Measurements from ENCODE around the gene GATA6. TPM values are rescaled to one million over a fixed set of nuclear protein-coding genes. Genes with fewer than 3 reads are reported as not detected.

The GATA6 gene
- total and polyA plus RNA-seq, 2 of the 13 experiments (the other 11 are each of a cell fraction or from before 2014, with no cell fraction given) = 0.84 to 3.2 TPM

- TF ChIP-seq MIER2 (CRISPR knock-in tag; IDR thresholded peaks at IDR 0.05) (no peak), TEAD2 (CRISPR knock-in tag; IDR thresholded peaks at IDR 0.05) (no peak), ZFAT (CRISPR knock-in tag; conservative IDR thresholded peaks at IDR 0.05) (no peak), TBX3 (IDR thresholded peaks at IDR 0.05; ENCODE audit: borderline replicate concordance) (no peak), ETV6 (CRISPR knock-in tag; conservative IDR thresholded peaks at IDR 0.05) (no peak), RFXAP (CRISPR knock-in tag; IDR thresholded peaks at IDR 0.05; ENCODE audit: borderline replicate concordance) (no peak)
These were observed 13.8 kb upstream of the GATA6 start (continued) for GRCh38 chr18:22155584-22155983.

DNA sequence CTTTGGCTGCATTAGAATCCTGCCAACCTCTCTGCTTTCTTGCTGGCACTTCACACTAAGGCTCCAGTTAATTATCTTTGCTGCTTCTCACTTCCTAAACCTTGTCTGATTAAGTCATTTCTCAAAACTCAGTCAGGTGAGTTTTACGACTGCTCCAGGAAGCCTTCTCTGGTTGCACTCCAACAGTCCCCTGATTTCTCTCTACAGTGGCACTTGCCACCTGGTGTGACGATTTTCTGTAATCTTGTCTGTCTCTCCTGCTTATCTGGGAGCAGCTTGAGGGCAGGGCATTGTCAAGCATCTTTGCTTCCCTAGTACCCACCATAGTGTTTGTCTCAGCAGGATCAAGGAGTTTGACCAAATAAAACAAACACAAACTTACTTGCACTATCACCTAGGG, 10.4 kb upstream of the GATA6 start:
- H3K79me2 ChIP-seq (ENCODE audit: insufficient read depth, low read length) = no peaks in the 10 kb centered on the region
- intact Hi-C loops (cut with micrococcal nuclease; ENCODE audit: unreplicated experiment) (no loop called here), in situ Hi-C loops (cut with HindIII; ENCODE audit: extremely low pct_ligation_motif_present, low pct_unique_long_range_greater_than_20kb) (no loop called here)
- POLR2A ChIA-PET = no interaction called here
- FAIRE-seq (no peak), DNase-seq (ENCODE audit: low spot score) (no peak), ATAC-seq (no peak)
- H3K27me3 ChIP-seq (ENCODE audit: control insufficient read depth in 1 of 2, insufficient read depth in 2 of 2, low read length in 2 of 2) = peaks cover 0 to 19% of the 10 kb centered on the region in 2 experiments; a peak in 2 of 5 replicates
- H3K9me3 ChIP-seq (ENCODE audit: low read length) = no peaks in the 10 kb centered on the region
- WGBS (ENCODE audit: low lambda C conversion rate) = 6% methylated on average over 2 of the region's 2 CpGs
- H4K20me1 ChIP-seq (ENCODE audit: insufficient read depth, low read length) = no peaks in the 10 kb centered on the region
- H3K36me3 ChIP-seq (replicated peaks in 1 of 2; ENCODE audit: control insufficient read depth in 1 of 2, insufficient read depth in 2 of 2, low read length in 2 of 2) = no peaks in the 10 kb centered on the region
- no peak overlapping the region for H3K9ac ChIP-seq (ENCODE audit: insufficient read depth, low read depth, low read length)
- no TSS peak for BruUV-seq (replicated peaks)
- H3K4me1 ChIP-seq (ENCODE audit: insufficient read depth, low read length) = no peaks in the 10 kb centered on the region
- H2AFZ ChIP-seq (ENCODE audit: low read length) = no peak overlapping the region
- CTCF ChIA-PET (ENCODE audit: low intra/inter-chr PET ratio, low total read pairs) = no interaction called here
- H3K4me3 ChIP-seq (replicated peaks in 1 of 3; ENCODE audit: insufficient read depth in 1 of 3, low read depth in 2 of 3, low read length in 3 of 3) = no peak overlapping the region
- H3K27ac ChIP-seq (ENCODE audit: extremely low read length, insufficient read depth, low read length) = no peak overlapping the region
- H3K4me2 ChIP-seq (ENCODE audit: low read depth, low read length) = no peak overlapping the region
- TF ChIP-seq, protein P1, sequence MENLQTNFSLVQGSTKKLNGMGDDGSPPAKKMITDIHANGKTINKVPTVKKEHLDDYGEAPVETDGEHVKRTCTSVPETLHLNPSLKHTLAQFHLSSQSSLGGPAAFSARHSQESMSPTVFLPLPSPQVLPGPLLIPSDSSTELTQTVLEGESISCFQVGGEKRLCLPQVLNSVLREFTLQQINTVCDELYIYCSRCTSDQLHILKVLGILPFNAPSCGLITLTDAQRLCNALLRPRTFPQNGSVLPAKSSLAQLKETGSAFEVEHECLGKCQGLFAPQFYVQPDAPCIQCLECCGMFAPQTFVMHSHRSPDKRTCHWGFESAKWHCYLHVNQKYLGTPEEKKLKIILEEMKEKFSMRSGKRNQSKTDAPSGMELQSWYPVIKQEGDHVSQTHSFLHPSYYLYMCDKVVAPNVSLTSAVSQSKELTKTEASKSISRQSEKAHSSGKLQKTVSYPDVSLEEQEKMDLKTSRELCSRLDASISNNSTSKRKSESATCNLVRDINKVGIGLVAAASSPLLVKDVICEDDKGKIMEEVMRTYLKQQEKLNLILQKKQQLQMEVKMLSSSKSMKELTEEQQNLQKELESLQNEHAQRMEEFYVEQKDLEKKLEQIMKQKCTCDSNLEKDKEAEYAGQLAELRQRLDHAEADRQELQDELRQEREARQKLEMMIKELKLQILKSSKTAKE (CRISPR knock-in tag; IDR thresholded peaks at IDR 0.05; ENCODE audit: borderline replicate concordance) = no peak
- TF ChIP-seq ZMAT5 (CRISPR knock-in tag; IDR thresholded peaks at IDR 0.05; ENCODE audit: borderline replicate concordance, low read depth) (no peak), NR2F6 (IDR thresholded peaks at IDR 0.05) (no peak), NR2F6 (CRISPR knock-in tag; IDR thresholded peaks at IDR 0.05) (no peak), CBX5 (CRISPR knock-in tag; IDR thresholded peaks at IDR 0.05; ENCODE audit: borderline replicate concordance) (no peak), EED (CRISPR knock-in tag; IDR thresholded peaks at IDR 0.05) (no peak), HOXA7 (CRISPR knock-in tag; IDR thresholded peaks at IDR 0.05) (no peak)
- TF ChIP-seq, protein P2, sequence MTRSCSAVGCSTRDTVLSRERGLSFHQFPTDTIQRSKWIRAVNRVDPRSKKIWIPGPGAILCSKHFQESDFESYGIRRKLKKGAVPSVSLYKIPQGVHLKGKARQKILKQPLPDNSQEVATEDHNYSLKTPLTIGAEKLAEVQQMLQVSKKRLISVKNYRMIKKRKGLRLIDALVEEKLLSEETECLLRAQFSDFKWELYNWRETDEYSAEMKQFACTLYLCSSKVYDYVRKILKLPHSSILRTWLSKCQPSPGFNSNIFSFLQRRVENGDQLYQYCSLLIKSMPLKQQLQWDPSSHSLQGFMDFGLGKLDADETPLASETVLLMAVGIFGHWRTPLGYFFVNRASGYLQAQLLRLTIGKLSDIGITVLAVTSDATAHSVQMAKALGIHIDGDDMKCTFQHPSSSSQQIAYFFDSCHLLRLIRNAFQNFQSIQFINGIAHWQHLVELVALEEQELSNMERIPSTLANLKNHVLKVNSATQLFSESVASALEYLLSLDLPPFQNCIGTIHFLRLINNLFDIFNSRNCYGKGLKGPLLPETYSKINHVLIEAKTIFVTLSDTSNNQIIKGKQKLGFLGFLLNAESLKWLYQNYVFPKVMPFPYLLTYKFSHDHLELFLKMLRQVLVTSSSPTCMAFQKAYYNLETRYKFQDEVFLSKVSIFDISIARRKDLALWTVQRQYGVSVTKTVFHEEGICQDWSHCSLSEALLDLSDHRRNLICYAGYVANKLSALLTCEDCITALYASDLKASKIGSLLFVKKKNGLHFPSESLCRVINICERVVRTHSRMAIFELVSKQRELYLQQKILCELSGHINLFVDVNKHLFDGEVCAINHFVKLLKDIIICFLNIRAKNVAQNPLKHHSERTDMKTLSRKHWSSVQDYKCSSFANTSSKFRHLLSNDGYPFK (CRISPR knock-in tag; IDR thresholded peaks at IDR 0.05; ENCODE audit: borderline replicate concordance) = no peak
